ENCODE results near the gene TUG1.

DNA sequence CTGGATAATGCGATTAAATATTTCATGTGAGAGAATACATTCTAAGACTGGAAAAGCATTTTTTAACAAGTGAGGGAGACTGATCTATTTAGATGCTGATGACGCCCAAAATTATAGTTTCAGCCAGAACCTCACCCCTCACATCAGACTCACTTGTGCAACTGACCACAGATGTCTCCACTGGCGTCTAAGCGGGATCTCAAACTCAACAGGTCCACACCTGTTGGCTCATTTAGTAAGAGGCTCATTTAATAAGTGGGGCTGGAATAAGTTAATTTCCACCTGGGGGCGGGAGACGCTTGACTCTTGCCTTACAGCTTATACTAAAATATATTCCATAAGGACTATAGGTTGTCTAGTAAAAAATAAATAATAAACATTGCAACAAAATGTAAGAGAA is 48.0 kb upstream of the TUG1 start:
- TF ChIP-seq, protein P1, sequence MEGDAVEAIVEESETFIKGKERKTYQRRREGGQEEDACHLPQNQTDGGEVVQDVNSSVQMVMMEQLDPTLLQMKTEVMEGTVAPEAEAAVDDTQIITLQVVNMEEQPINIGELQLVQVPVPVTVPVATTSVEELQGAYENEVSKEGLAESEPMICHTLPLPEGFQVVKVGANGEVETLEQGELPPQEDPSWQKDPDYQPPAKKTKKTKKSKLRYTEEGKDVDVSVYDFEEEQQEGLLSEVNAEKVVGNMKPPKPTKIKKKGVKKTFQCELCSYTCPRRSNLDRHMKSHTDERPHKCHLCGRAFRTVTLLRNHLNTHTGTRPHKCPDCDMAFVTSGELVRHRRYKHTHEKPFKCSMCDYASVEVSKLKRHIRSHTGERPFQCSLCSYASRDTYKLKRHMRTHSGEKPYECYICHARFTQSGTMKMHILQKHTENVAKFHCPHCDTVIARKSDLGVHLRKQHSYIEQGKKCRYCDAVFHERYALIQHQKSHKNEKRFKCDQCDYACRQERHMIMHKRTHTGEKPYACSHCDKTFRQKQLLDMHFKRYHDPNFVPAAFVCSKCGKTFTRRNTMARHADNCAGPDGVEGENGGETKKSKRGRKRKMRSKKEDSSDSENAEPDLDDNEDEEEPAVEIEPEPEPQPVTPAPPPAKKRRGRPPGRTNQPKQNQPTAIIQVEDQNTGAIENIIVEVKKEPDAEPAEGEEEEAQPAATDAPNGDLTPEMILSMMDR (IDR thresholded peaks at IDR 0.05) = no peak
- TF ChIP-seq POLR2A (IDR thresholded peaks at IDR 0.05) (no peak), EP300 (IDR thresholded peaks at IDR 0.05) (no peak)

Measured in gastroesophageal sphincter (tissue), 3 donors.